DND-41 (cell line): ENCODE data around the gene LCN1.

ENCODE experiments used
- ATAC-seq: fragments of 200-7000 bp; cut with Tn5 transposase; 3 replicates; pipeline ENCODE4 v1.9.1; 2021; ENCODE audit warnings: low read depth; ENCODE audit not compliant: insufficient read depth
- DNase-seq: peaks from one replicate; pipeline ENCODE4 v3.0.0-alpha.2; 2020
- H2AFZ ChIP-seq: 2 replicates; pipeline ENCODE4 v1.6.0; 2012; ENCODE audit warnings: low read depth, low read length
- H3K27ac ChIP-seq: 2 replicates; pipeline ENCODE4 v1.5.1; 2012; ENCODE audit warnings: low read length, inconsistent platforms
- H3K27me3 ChIP-seq: fragments of 200-600 bp; sonication (generic); 2 replicates; pipeline ENCODE4 v1.6.0; 2012; ENCODE audit warnings: low read length, mild to moderate bottlenecking, inconsistent platforms; ENCODE audit not compliant: insufficient read depth, poor library complexity
- H3K36me3 ChIP-seq: 2 replicates; pipeline ENCODE4 v1.5.1; 2012; ENCODE audit warnings: low read length, inconsistent platforms; ENCODE audit not compliant: insufficient read depth
- H3K4me1 ChIP-seq: 2 replicates; pipeline ENCODE4 v1.5.1; 2012; ENCODE audit warnings: mild to moderate bottlenecking, low read length; ENCODE audit not compliant: insufficient read depth
- H3K4me2 ChIP-seq: 2 replicates; pipeline ENCODE4 v1.6.0; 2012; ENCODE audit warnings: mild to moderate bottlenecking, moderate library complexity, low read length, inconsistent platforms; ENCODE audit not compliant: insufficient read depth
- H3K4me3 ChIP-seq, 2 experiments: fragments of 200-600 bp in 1 of 2; shearing (Covaris generic) in 1 of 2; 2 replicates each; pipeline ENCODE4 v1.5.1; 2012 to 2016; ENCODE audit warnings: inconsistent platforms in 2 of 2, low read length in 2 of 2, mild to moderate bottlenecking in 2 of 2, low read depth in 1 of 2, moderate library complexity in 1 of 2
- H3K79me2 ChIP-seq: 2 replicates; pipeline ENCODE4 v1.6.0; 2012; ENCODE audit warnings: low read length, inconsistent platforms; ENCODE audit not compliant: insufficient read depth
- H3K9ac ChIP-seq: 2 replicates; pipeline ENCODE4 v1.6.0; 2012; ENCODE audit warnings: low read depth, mild to moderate bottlenecking, inconsistent platforms, low read length, moderate library complexity
- H3K9me3 ChIP-seq: 2 replicates; pipeline ENCODE4 v1.5.1; 2012; ENCODE audit warnings: low read length, moderate library complexity, mild to moderate bottlenecking, inconsistent platforms; ENCODE audit not compliant: insufficient read depth, severe bottlenecking
- H4K20me1 ChIP-seq: 2 replicates; pipeline ENCODE4 v1.6.0; 2012; ENCODE audit warnings: low read length; ENCODE audit not compliant: insufficient read depth
- CTCF ChIP-seq: IDR thresholded peaks from 2 replicates; pipeline ENCODE4 v1.5.1; 2012; ENCODE audit warnings: borderline replicate concordance, low read length, moderate library complexity, mild to moderate bottlenecking; ENCODE audit not compliant: poor library complexity, severe bottlenecking; ENCODE audit errors: extremely low read depth
- EZH2 ChIP-seq: IDR thresholded peaks from 3 replicates; pipeline ENCODE4 v1.6.1; 2012; ENCODE audit warnings: borderline replicate concordance, low read depth, mild to moderate bottlenecking, moderate library complexity, low read length, inconsistent platforms; ENCODE audit not compliant: severe bottlenecking

Gene LCN1

GRCh38 chr9:135573124-135573523 lies 51.9 kb downstream of the LCN1 start:
- Histone ChIP-seq H3K4me3 (no peak overlapping the region), H3K9me3 (no peaks in the 10 kb centered on the region), H2AFZ (no peak overlapping the region), H3K79me2 (no peaks in the 10 kb centered on the region), H3K4me1 (no peaks in the 10 kb centered on the region), H4K20me1 (no peaks in the 10 kb centered on the region), H3K9ac (no peak overlapping the region), H3K27ac (no peak overlapping the region), H3K4me2 (no peak overlapping the region), H3K36me3 (no peaks in the 10 kb centered on the region), H3K27me3 (no peaks in the 10 kb centered on the region)
- no peak for TF ChIP-seq EZH2
- ATAC-seq (no peak), DNase-seq (no peak)

GRCh38 chr9:135574331-135574730 lies 53.1 kb downstream of the LCN1 start:
- H3K4me1 ChIP-seq, result no peaks in the 10 kb centered on the region
- no peaks in the 10 kb centered on the region for H3K79me2 ChIP-seq
- H3K9ac ChIP-seq, result no peak overlapping the region
- H3K27ac ChIP-seq, result no peak overlapping the region
- no peaks in the 10 kb centered on the region for H3K9me3 ChIP-seq
- H3K4me2 ChIP-seq, result no peak overlapping the region
- H3K4me3 ChIP-seq, result no peak overlapping the region
- no peaks in the 10 kb centered on the region for H3K36me3 ChIP-seq
- no peak overlapping the region for H2AFZ ChIP-seq
- TF ChIP-seq CTCF (no peak), EZH2 (no peak)
- no peaks in the 10 kb centered on the region for H4K20me1 ChIP-seq
- H3K27me3 ChIP-seq, result no peaks in the 10 kb centered on the region
- no peak for DNase-seq
- no peak for ATAC-seq

GRCh38 chr9:135574943-135575342 lies 53.7 kb downstream of the LCN1 start:
- Histone ChIP-seq H2AFZ (no peak overlapping the region), H3K9ac (no peak overlapping the region), H4K20me1 (no peaks in the 10 kb centered on the region), H3K79me2 (no peaks in the 10 kb centered on the region), H3K4me3 (no peak overlapping the region), H3K27me3 (no peaks in the 10 kb centered on the region), H3K27ac (no peak overlapping the region), H3K9me3 (no peaks in the 10 kb centered on the region), H3K4me1 (no peaks in the 10 kb centered on the region), H3K36me3 (no peaks in the 10 kb centered on the region), H3K4me2 (no peak overlapping the region)
- no peak for ATAC-seq
- TF ChIP-seq CTCF, result no peak
- no peak for TF ChIP-seq EZH2
- no peak for DNase-seq
